Astrocyte of the cerebellum (primary cell): ENCODE data around the gene GRAMD1B.

Experiments
- DNase-seq: peaks from one replicate; pipeline ENCODE4 v3.0.0-alpha.2; 2011; ENCODE audit warnings: low read depth
- H3K4me3 ChIP-seq: 2 replicates; pipeline ENCODE4 v1.5.1; 2011; ENCODE audit warnings: mild to moderate bottlenecking, low read depth, low read length, moderate library complexity
- in situ Hi-C: cut with HindIII; loops from 2 replicates; pipeline ENCODE4 v1.10.0; 2017; ENCODE audit warnings: low sequenced_read_pairs
- TF ChIP-seq, protein P1 (sequence below): IDR thresholded peaks from 2 replicates; pipeline ENCODE4 v1.5.1; 2012; ENCODE audit warnings: low read length, low read depth, moderate library complexity, mild to moderate bottlenecking; ENCODE audit errors: missing control alignments

GRAMD1B gene

DNA sequence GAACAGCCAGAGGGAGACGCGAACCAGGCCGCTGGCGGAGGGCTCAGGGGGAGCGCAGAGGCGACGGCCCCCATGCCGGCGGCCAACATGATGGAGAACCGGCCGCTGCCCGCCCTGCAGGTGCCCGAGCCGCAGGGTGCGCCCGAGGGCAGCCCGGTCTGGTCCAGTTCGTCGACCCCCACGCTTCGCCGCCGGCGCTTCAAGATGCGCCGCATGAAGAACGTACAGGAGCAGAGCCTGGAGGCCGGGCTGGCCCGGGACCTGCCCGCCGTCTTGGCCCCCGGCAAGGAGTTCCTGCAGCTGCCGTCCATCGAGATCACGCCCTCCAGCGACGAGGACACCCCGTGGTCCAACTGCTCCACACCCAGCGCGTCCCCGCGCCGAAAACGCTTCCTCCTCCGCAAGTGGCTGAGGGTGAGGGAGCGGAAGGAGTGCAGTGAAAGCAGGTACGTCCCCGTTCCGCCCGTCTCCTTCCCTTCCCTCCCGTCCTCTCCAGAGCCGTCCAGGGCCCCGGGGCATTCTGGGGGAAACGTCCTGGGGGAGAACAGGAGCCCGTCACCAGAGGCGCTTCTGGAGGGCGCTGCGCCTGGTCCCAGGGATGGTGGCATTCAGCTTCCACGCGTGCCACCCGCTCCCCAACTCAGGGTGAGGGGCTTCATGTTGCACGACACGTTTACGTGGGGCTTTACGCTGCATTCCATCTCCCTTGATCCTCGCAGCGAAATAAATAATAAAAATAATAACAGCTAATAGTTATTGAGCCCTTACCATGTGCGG lies 840 bp downstream of the GRAMD1B start:
- peak overlapping the region; percentile 56 for H3K4me3 ChIP-seq
- TF ChIP-seq, protein P1, sequence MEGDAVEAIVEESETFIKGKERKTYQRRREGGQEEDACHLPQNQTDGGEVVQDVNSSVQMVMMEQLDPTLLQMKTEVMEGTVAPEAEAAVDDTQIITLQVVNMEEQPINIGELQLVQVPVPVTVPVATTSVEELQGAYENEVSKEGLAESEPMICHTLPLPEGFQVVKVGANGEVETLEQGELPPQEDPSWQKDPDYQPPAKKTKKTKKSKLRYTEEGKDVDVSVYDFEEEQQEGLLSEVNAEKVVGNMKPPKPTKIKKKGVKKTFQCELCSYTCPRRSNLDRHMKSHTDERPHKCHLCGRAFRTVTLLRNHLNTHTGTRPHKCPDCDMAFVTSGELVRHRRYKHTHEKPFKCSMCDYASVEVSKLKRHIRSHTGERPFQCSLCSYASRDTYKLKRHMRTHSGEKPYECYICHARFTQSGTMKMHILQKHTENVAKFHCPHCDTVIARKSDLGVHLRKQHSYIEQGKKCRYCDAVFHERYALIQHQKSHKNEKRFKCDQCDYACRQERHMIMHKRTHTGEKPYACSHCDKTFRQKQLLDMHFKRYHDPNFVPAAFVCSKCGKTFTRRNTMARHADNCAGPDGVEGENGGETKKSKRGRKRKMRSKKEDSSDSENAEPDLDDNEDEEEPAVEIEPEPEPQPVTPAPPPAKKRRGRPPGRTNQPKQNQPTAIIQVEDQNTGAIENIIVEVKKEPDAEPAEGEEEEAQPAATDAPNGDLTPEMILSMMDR, result no peak
- in situ Hi-C loops, result no loop called here
- no peak for DNase-seq

DNA sequence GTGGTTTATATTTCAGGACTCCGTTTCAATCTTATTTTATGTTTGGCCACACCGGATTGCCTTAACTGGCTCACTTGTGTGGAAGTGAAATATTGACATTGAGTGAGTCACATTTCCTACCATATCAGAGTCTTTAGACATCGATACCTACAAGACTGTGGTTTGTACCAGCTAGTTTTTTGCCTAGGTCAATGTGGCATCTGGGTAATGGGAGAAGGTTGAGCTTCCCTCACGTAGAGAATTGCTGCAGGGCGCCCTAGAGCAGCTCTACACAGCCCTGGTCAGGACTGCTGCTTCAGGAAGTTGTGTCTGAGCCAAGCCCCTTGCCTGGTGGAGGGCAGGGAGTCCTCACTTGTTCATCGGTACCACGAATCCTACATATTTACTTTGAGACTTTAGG lies 1.6 kb downstream of the GRAMD1B start:
- in situ Hi-C loops, result no loop called here
- H3K4me3 ChIP-seq, result no peak overlapping the region
- TF ChIP-seq, protein P1, result no peak
- DNase-seq, result no peak

DNA sequence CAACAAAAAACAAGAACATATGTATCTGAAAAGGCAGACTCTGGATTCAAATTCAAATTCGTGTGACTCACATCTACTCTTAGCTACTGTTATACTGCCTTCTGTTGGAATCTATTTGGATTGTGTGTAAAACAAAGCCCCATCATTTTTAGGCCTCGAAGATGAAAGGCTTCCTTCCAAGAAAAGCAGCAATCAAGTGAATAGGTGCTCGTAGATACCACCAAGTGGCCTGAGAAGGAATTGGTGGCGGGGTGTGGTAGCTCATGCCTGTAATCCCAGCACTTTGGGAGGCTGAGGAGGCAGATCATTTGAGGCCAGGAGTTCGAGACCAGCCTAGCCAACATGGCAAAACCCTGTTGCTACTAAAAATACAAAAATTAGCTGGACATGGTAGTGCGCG lies 4.2 kb downstream of the GRAMD1B start:
- DNase-seq, result no peak
- TF ChIP-seq, protein P1, result peak; percentile 25
- in situ Hi-C loops, result no loop called here
- no peak overlapping the region for H3K4me3 ChIP-seq

- TF ChIP-seq, protein P1, result no peak
- DNase-seq, result no peak
- in situ Hi-C loops, result no loop called here
- H3K4me3 ChIP-seq, result no peak overlapping the region
Measured at GRCh38 chr11:123434911-123435310, 4.8 kb downstream of the GRAMD1B start.

DNA sequence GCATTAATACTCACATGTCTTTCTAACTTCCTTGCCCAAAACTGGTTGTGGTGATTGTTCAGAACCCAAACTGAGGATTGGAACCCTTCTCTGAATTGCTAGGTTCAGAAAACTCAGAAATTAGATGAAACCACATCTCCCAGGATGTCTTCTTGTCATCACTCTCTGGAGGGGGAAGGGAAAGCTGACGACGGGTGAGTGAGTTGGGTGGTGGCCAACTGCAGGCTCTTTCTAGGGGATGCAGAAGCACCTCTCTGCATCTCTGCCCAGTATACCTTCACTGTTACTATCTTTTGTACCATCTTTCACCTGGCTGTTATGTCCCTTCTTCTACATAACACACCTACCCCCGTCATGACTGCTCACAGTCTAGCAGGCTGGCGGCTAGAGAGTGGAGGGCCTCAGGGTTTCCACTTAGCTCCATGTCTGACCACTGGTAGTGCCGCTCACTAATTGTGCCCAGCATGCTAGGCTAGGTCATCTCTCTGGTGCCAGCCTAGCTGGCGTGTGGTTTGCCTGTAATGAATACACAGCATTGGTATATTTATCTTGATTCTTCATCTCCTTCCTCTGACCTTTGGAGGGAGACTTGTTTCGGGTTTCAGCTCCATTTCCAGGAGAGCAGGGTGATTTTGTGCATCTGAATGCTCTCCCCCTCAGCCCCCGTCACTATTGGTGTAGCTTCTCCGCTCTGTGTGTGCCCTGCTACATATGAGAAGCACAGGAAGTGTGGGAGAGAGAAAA lies 7.3 kb downstream of the GRAMD1B start:
- TF ChIP-seq, protein P1, result no peak
- no peak overlapping the region for H3K4me3 ChIP-seq
- no peak for DNase-seq
- in situ Hi-C loops, result no loop called here

- TF ChIP-seq, protein P1, result no peak
- in situ Hi-C loops, result no loop called here
- DNase-seq, result no peak
- no peak overlapping the region for H3K4me3 ChIP-seq
Measured at GRCh38 chr11:123438131-123438627, 8.1 kb downstream of the GRAMD1B start.
